WTC11 (cell line): ENCODE measurements around the gene YIPF2. TPM values are rescaled to one million over a fixed set of nuclear protein-coding genes. Genes with fewer than 3 reads are reported as not detected.

Experiments used
- ATAC-seq: fragments of 200-7000 bp; cut with Tn5 transposase; 2 replicates; pipeline ENCODE4 v1.10.0; 2021; ENCODE audit warnings: mild to moderate bottlenecking, moderate library complexity
- CTCF ChIA-PET: fragments of 300-600 bp; sonication (Branson Sonifier 250); formaldehyde crosslinking; loops from one replicate; lab custom pipeline; 2021; ENCODE audit warnings: antibody characterized with exemption; lab: Charles Lee
- POLR2A ChIA-PET: fragments of 350-600 bp; sonication (Branson Sonifier 250); formaldehyde crosslinking; loops from one replicate; lab custom pipeline; 2021; ENCODE audit warnings: antibody characterized with exemption; lab: Charles Lee
- DNase-seq: peaks from one replicate; pipeline ENCODE4 v3.0.0; 2021; ENCODE audit warnings: low spot score
- H3K27ac Mint-ChIP-seq: 2 replicates; pipeline ENCODE4 v1.8.0; 2021; ENCODE audit warnings: mixed read lengths
- H3K27me3 Mint-ChIP-seq: 2 replicates; pipeline ENCODE4 v1.8.0; 2021; ENCODE audit warnings: low read depth, mild to moderate bottlenecking, moderate library complexity, mixed read lengths
- H3K36me3 Mint-ChIP-seq: 2 replicates; pipeline ENCODE4 v1.8.0; 2021; ENCODE audit warnings: mixed read lengths
- H3K4me1 Mint-ChIP-seq: 2 replicates; pipeline ENCODE4 v1.8.0; 2022; ENCODE audit warnings: mixed read lengths
- H3K4me3 Mint-ChIP-seq: 2 replicates; pipeline ENCODE4 v1.8.0; 2021; ENCODE audit warnings: mild to moderate bottlenecking, moderate library complexity, mixed read lengths
- H3K9me3 Mint-ChIP-seq: 2 replicates; pipeline ENCODE4 v1.8.0; 2021; ENCODE audit warnings: mixed read lengths
- CBFB ChIP-seq: sonication (generic); formaldehyde crosslinking; IDR thresholded peaks from 2 replicates; pipeline ENCODE4 v1.8.1; 2022; ENCODE audit warnings: mild to moderate bottlenecking, low read depth, missing genetic modification reagents
- CTCF ChIP-seq: fragments of 200-600 bp; IDR thresholded peaks from 2 replicates; pipeline ENCODE4 v1.8.0; 2022; ENCODE audit warnings: antibody characterized with exemption
- HMGXB4 ChIP-seq: sonication (generic); formaldehyde crosslinking; IDR thresholded peaks from 2 replicates; pipeline ENCODE4 v1.8.1; 2023; ENCODE audit warnings: mild to moderate bottlenecking, moderate library complexity, missing genetic modification reagents
- MYBL2 ChIP-seq: sonication (generic); formaldehyde crosslinking; IDR thresholded peaks from 2 replicates; pipeline ENCODE4 v1.8.1; 2023; ENCODE audit warnings: mild to moderate bottlenecking, moderate library complexity, missing genetic modification reagents
- NFE2L1 ChIP-seq: sonication (generic); formaldehyde crosslinking; IDR thresholded peaks from 2 replicates; pipeline ENCODE4 v1.8.1; 2023; ENCODE audit warnings: missing genetic modification reagents
- NFYB ChIP-seq: sonication (generic); formaldehyde crosslinking; conservative IDR thresholded peaks from 2 replicates; pipeline ENCODE4 v1.8.0; 2022; ENCODE audit warnings: low read depth, missing genetic modification reagents
- PRRX2 ChIP-seq: fragments of 250-450 bp; sonication (Bioruptor Pico); IDR thresholded peaks from 2 replicates; pipeline ENCODE4 v1.8.0; 2021; ENCODE audit warnings: mild to moderate bottlenecking
- SOX15 ChIP-seq: fragments of 250-450 bp; sonication (Bioruptor Pico); IDR thresholded peaks from 2 replicates; pipeline ENCODE4 v1.9.0; 2021; ENCODE audit warnings: mild to moderate bottlenecking
- ZBTB43 ChIP-seq: sonication (generic); formaldehyde crosslinking; IDR thresholded peaks from 2 replicates; pipeline ENCODE4 v1.8.1; 2023; ENCODE audit warnings: mild to moderate bottlenecking, missing genetic modification reagents
- ZNF138 ChIP-seq: sonication (generic); formaldehyde crosslinking; conservative IDR thresholded peaks from 2 replicates; pipeline ENCODE4 v1.8.1; 2022; ENCODE audit warnings: mild to moderate bottlenecking, moderate library complexity, missing genetic modification reagents
- ZNF219 ChIP-seq: sonication (generic); formaldehyde crosslinking; IDR thresholded peaks from 2 replicates; pipeline ENCODE4 v1.8.0; 2023; ENCODE audit warnings: missing genetic modification reagents, mild to moderate bottlenecking, borderline replicate concordance
- ZNF281 ChIP-seq: sonication (generic); formaldehyde crosslinking; IDR thresholded peaks from 2 replicates; pipeline ENCODE4 v1.8.0; 2023; ENCODE audit warnings: mild to moderate bottlenecking, missing genetic modification reagents
- ZNF416 ChIP-seq: fragments of 250-450 bp; sonication (Bioruptor Pico); IDR thresholded peaks from 2 replicates; pipeline ENCODE4 v1.9.0; 2021; ENCODE audit warnings: mild to moderate bottlenecking, inconsistent platforms
- ZNF532 ChIP-seq: fragments of 250-450 bp; sonication (Bioruptor Pico); IDR thresholded peaks from 2 replicates; pipeline ENCODE4 v1.9.0; 2021; ENCODE audit warnings: mild to moderate bottlenecking, borderline replicate concordance
- ZNF671 ChIP-seq: fragments of 250-450 bp; sonication (Bioruptor Pico); IDR thresholded peaks from 2 replicates; pipeline ENCODE4 v1.8.0; 2021; ENCODE audit warnings: mild to moderate bottlenecking
- ZSCAN18 ChIP-seq: fragments of 250-450 bp; sonication (Bioruptor Pico); IDR thresholded peaks from 2 replicates; pipeline ENCODE4 v2.1.2; 2022; ENCODE audit warnings: mild to moderate bottlenecking, moderate library complexity
- total RNA-seq: library from RNA; stranded (reverse); gene quantifications from 3 replicates; pipeline ENCODE4 v1.2.3, GENCODE V29; 2021
- TF ChIP-seq, protein P1 (sequence below): sonication (generic); formaldehyde crosslinking; IDR thresholded peaks from 2 replicates; pipeline ENCODE4 v1.8.1; 2023; ENCODE audit warnings: mild to moderate bottlenecking, missing genetic modification reagents, moderate library complexity

YIPF2 gene
- total RNA-seq, 1 experiment from 2014 or later: 65.5 TPM

- H3K9me3 Mint-ChIP-seq: no peaks in the 10 kb centered on the region
- H3K36me3 Mint-ChIP-seq: peaks cover 14% of the 10 kb centered on the region
- no peaks in the 10 kb centered on the region for H3K27me3 Mint-ChIP-seq
- H3K4me3 Mint-ChIP-seq: no peak overlapping the region
- DNase-seq (no peak), ATAC-seq (no peak)
- H3K27ac Mint-ChIP-seq: no peak overlapping the region
- CTCF ChIA-PET: no interaction called here
- H3K4me1 Mint-ChIP-seq: no peaks in the 10 kb centered on the region
- POLR2A ChIA-PET: no interaction called here
- TF ChIP-seq ZNF671 (CRISPR knock-in tag): no peak
- no peak for TF ChIP-seq SOX15 (CRISPR knock-in tag)
- TF ChIP-seq HMGXB4 (CRISPR knock-in tag): no peak
- no peak for TF ChIP-seq NFE2L1 (CRISPR knock-in tag)
- TF ChIP-seq ZNF219 (CRISPR knock-in tag): no peak
- no peak for TF ChIP-seq CBFB (CRISPR knock-in tag)
- no peak for TF ChIP-seq ZNF416 (CRISPR knock-in tag)
- no peak for TF ChIP-seq ZSCAN18 (CRISPR knock-in tag)
Observed at GRCh38 chr19:10916602-10917001, 11.8 kb downstream of the YIPF2 start.

DNA sequence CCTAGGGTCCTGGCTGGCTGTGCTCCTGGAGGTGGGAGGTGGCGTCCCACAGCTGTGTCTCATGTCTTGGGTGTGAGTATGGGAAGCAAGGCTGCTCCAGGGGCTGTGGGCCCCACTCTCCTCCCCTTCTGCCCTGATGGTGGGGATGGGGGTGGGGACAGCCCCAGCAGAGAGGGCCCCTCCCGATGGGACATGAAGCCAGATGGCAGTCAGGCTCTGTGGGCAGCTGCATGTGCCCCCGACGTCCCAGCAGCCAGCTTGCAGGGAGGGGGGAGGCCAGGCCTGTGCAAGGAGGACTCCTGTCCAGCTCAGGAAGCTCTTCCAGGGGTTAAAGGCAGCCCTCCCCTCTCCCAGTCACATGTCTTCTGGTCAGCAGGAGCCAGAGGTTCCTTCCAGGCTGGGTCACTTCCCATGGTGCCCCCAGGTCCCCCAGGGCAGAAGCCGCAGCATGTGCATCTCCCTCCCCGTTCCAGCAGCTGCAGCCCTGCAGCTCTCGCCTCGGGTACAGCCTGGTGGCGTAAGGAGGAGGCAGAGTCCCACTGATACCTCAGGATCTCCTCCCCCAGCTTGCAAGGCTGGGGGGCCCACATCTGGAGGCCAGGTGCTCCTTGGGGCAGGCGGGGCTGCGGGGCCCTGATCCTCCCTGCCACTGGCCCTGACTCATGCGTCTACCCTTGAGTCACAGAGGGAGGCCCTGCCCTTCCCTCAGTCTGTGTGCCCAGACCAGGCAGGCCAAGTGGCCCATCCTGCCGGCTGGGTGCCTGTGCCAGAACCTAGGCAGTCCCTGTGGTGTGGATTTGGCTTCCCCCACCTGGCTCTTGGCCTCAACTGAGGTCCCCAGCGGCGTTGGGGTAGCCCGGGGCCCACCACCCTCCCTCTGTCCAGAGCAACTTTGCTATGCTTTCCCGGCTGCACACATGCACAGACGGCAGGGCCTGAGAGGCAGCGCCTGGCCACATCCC, 13.0 kb downstream of the YIPF2 start:
- H3K4me1 Mint-ChIP-seq: no peaks in the 10 kb centered on the region
- DNase-seq (no peak), ATAC-seq (no peak)
- H3K27me3 Mint-ChIP-seq: no peaks in the 10 kb centered on the region
- CTCF ChIA-PET: interaction anchor here (1.5 kb wide), 1 partner anchor 45 kb away, joined by 4 read pairs; no protein-coding TSS in a partner anchor
- no peak overlapping the region for H3K4me3 Mint-ChIP-seq
- POLR2A ChIA-PET: no interaction called here
- H3K9me3 Mint-ChIP-seq: no peaks in the 10 kb centered on the region
- H3K36me3 Mint-ChIP-seq: peaks cover 14% of the 10 kb centered on the region
- no peak overlapping the region for H3K27ac Mint-ChIP-seq
- TF ChIP-seq PRRX2 (CRISPR knock-in tag) (no peak), CBFB (CRISPR knock-in tag) (no peak), ZNF532 (CRISPR knock-in tag) (no peak), MYBL2 (CRISPR knock-in tag) (no peak), ZNF281 (no peak), ZNF138 (CRISPR knock-in tag) (no peak), CTCF (no peak), NFYB (CRISPR knock-in tag) (no peak), ZBTB43 (no peak)
- TF ChIP-seq, protein P1, sequence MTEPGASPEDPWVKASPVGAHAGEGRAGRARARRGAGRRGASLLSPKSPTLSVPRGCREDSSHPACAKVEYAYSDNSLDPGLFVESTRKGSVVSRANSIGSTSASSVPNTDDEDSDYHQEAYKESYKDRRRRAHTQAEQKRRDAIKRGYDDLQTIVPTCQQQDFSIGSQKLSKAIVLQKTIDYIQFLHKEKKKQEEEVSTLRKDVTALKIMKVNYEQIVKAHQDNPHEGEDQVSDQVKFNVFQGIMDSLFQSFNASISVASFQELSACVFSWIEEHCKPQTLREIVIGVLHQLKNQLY (CRISPR knock-in tag): no peak
